Prostate gland (tissue), 2 donors: Measurements from ENCODE around the gene JAGN1.

Source experiments
- CTCF ChIP-seq, 4 experiments: fragments of 200-600 bp in 2 of 4; fragments of 450-650 bp in 2 of 4; sonication (generic) in 2 of 4; IDR thresholded peaks; 1 replicate in 3 of 4; 2 replicates in 1 of 4; pipeline ENCODE4 v1.5.1; 2016 to 2019; ENCODE audit warnings: antibody characterized with exemption in 4 of 4, mild to moderate bottlenecking in 2 of 4, moderate library complexity in 2 of 4
- POLR2A ChIP-seq: fragments of 450-650 bp; IDR thresholded peaks from one replicate; pipeline ENCODE4 v1.6.1; 2016; ENCODE audit warnings: antibody characterized with exemption, mild to moderate bottlenecking
- POLR2AphosphoS5 ChIP-seq: sonication (generic); formaldehyde crosslinking; IDR thresholded peaks from one replicate; pipeline ENCODE4 v1.6.1; 2017; ENCODE audit warnings: antibody characterized with exemption

- TF ChIP-seq CTCF (IDR thresholded peaks at IDR 0.05) (no peak), POLR2A (no peak), POLR2AphosphoS5 (no peak)
These were observed 47.3 kb downstream of the JAGN1 start for GRCh38 chr3:9937486-9938238.
